ENCODE data around the gene SIGLEC8.
"Not testable (repeated sequence)": the region's sequence is repeated elsewhere in the genome, so short reads cannot be mapped to it uniquely, and the experiment has no call there.

Gene SIGLEC8

GRCh38 chr19:51447510-51447909 lies 10.7 kb downstream of the SIGLEC8 start:
- DNase-seq, result not testable (repeated sequence)

- DNase-seq, result no peak
Measured at GRCh38 chr19:51441410-51442390, 16.6 kb downstream of the SIGLEC8 start.

- DNase-seq, result no peak
Measured at GRCh38 chr19:51440846-51441409, 17.3 kb downstream of the SIGLEC8 start.

- DNase-seq, result no peak
Measured at GRCh38 chr19:51440052-51440451, 18.2 kb downstream of the SIGLEC8 start.

GRCh38 chr19:51439021-51439465 lies 19.2 kb downstream of the SIGLEC8 start:
- DNase-seq, result no peak

GRCh38 chr19:51434456-51434855 lies 23.8 kb downstream of the SIGLEC8 start:
- DNase-seq, result no peak

GRCh38 chr19:51433043-51433442 lies 25.2 kb downstream of the SIGLEC8 start:
- DNase-seq, result no peak

GRCh38 chr19:51431124-51431523 lies 27.1 kb downstream of the SIGLEC8 start:
- DNase-seq, result no peak

GRCh38 chr19:51430221-51430620 lies 28.0 kb downstream of the SIGLEC8 start:
- no peak for DNase-seq

- DNase-seq, result no peak
Measured at GRCh38 chr19:51427201-51427600, 31.1 kb downstream of the SIGLEC8 start.

GRCh38 chr19:51422053-51422448 lies 36.2 kb downstream of the SIGLEC8 start:
- peak; percentile 58 for DNase-seq

GRCh38 chr19:51421229-51422052 lies 36.8 kb downstream of the SIGLEC8 start:
- no peak for DNase-seq

GRCh38 chr19:51420511-51420910 lies 37.7 kb downstream of the SIGLEC8 start:
- DNase-seq, result not testable (repeated sequence)

- no peak for DNase-seq
Measured at GRCh38 chr19:51418707-51419106, 39.5 kb downstream of the SIGLEC8 start.

GRCh38 chr19:51417810-51418157 lies 40.5 kb downstream of the SIGLEC8 start:
- DNase-seq, result no peak

GRCh38 chr19:51417107-51417809 lies 41.0 kb downstream of the SIGLEC8 start, which contains the start of gene SIGLEC10:
TSS of gene SIGLEC10 (minus strand) at chr19:51417642. CDS start at chr19:51417581, 61 bp downstream.
- DNase-seq, result no peak

- DNase-seq, result not testable (repeated sequence)
Measured at GRCh38 chr19:51416422-51416821, 41.8 kb downstream of the SIGLEC8 start.

GRCh38 chr19:51415187-51415586 lies 43.1 kb downstream of the SIGLEC8 start:
- DNase-seq, result no peak

- no peak for DNase-seq
Measured at GRCh38 chr19:51410950-51411748, 47.1 kb downstream of the SIGLEC8 start.

GRCh38 chr19:51407511-51408131 lies 50.6 kb downstream of the SIGLEC8 start:
- DNase-seq, result no peak

GRCh38 chr19:51402117-51402516 lies 56.1 kb downstream of the SIGLEC8 start:
- DNase-seq, result no peak

Measured in right kidney (tissue), 1 donor.